ENCODE measurements around the gene IGFALS. TPM values are rescaled to one million over a fixed set of nuclear protein-coding genes. Genes with fewer than 3 reads are reported as not detected.
A peak's percentile ranks its signal among the peaks of the same experiment; 100 is the strongest.

IGFALS gene
- total and polyA plus RNA-seq, 2 donors (not counting 3 experiments of a cell fraction or from before 2014, with no cell fraction given) = not detected

DNA sequence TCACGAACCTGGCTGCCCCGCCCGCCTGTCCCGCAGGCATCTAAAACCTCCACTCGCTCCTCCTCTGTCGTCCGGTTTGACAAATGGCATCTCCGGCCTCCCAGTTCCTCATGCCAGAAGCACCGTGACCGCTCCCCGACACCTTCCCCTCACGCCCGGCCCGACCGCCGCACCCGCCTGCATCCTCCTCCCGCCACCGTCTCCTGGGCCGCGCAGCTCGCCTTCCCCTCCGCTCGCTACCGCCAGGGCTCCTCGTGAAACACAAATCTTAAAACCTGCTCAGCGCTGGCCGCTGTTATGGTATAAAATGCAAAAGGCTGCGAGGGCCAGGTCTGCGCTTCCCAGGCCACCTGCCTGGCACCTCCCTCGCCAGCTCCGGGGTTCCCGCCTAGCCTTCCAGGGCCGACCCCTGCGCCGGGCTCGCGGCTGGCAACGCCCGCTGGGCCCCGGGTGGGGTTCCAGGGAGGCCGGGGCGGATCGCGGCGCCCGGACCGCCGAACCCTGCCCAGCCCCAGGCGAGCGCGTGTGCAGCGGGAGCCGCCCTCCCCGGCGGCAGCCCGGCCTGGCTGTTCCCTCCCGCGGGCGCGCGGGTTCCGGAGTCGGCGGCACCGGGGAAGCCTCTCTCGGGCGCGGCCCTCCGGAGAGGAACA lies 11.6 kb downstream of the IGFALS start:
- POLR2A ChIA-PET = interaction anchor here (1.0 to 1.2 kb wide), 7 partner anchors 8 to 361 kb away, joined by 3 to 6 read pairs (median 3); partner anchors contain the start of genes EME2, FAHD1, HAGH and MRPS34

More for the DNA sequence above, 11.6 kb downstream of the IGFALS start:
- intact Hi-C loops (cut with micrococcal nuclease) (loop anchor here (1.0 to 10.0 kb wide), 4 partner anchors 9 to 477 kb away; partner anchors contain the start of genes FAHD1, HAGH, MRPS34 and UBE2I), dilution Hi-C loops (cut with MboI; ENCODE audit: extremely low pct_ligation_motif_present, low sequenced_read_pairs) (no loop called here)
- peak overlapping the region; percentile 58 for H3K4me2 ChIP-seq (ENCODE audit: insufficient read depth, low read length)
- peak overlapping the region; percentile 77 for H3K9ac ChIP-seq (replicated peaks; ENCODE audit: extremely low read depth, insufficient read depth, low read length)
- no peaks in the 10 kb centered on the region for H3K27me3 ChIP-seq (ENCODE audit: control insufficient read depth in 2 of 2, insufficient read depth in 2 of 2, low read length in 2 of 2)
- peaks cover 0 to 34% of the 10 kb centered on the region in 2 experiments for H3K36me3 ChIP-seq (ENCODE audit: control insufficient read depth in 2 of 2, extremely low read depth in 1 of 2, insufficient read depth in 2 of 2, low read length in 2 of 2)
- H2AFZ ChIP-seq (ENCODE audit: low read depth, low read length) = peak overlapping the region; percentile 18
- FAIRE-seq = no peak
- H3K4me3 ChIP-seq (replicated peaks in 1 of 3; ENCODE audit: insufficient read depth in 1 of 3, low read depth in 1 of 3, low read length in 3 of 3) = peak overlapping the region; percentile 70 to 75 (median 70)
- H4K20me1 ChIP-seq (replicated peaks; ENCODE audit: control insufficient read depth, extremely low read depth, insufficient read depth, low read length) = no peaks in the 10 kb centered on the region
- peak overlapping the region; percentile 24 for H3K27ac ChIP-seq (ENCODE audit: insufficient read depth, low read depth, low read length)
- H3K9me1 ChIP-seq (replicated peaks; ENCODE audit: control insufficient read depth, extremely low read depth, insufficient read depth, low read length) = no peaks in the 10 kb centered on the region
- DNase-seq (ENCODE audit: low read depth, low spot score) = peak; percentile 26
- peaks cover 25% of the 10 kb centered on the region for H3K79me2 ChIP-seq (ENCODE audit: control insufficient read depth, insufficient read depth, low read length)
- CTCF ChIA-PET = interaction anchor here (0.6 to 1.7 kb wide), 8 partner anchors 8 to 76 kb away, joined by 3 to 16 read pairs (median 6); partner anchors contain the start of genes EME2, FAHD1, HAGH and MAPK8IP3
- no peaks in the 10 kb centered on the region for H3K9me3 ChIP-seq (replicated peaks; ENCODE audit: control insufficient read depth, insufficient read depth, low read length)
- TF ChIP-seq, protein P1, sequence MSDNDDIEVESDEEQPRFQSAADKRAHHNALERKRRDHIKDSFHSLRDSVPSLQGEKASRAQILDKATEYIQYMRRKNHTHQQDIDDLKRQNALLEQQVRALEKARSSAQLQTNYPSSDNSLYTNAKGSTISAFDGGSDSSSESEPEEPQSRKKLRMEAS (IDR thresholded peaks at IDR 0.05; ENCODE audit: insufficient read depth, insufficient read length) = no peak
- peak; percentile 41 for TF ChIP-seq POLR2A (IDR thresholded peaks at IDR 0.05; ENCODE audit: low read depth, low read length)
- TF ChIP-seq, protein P2, sequence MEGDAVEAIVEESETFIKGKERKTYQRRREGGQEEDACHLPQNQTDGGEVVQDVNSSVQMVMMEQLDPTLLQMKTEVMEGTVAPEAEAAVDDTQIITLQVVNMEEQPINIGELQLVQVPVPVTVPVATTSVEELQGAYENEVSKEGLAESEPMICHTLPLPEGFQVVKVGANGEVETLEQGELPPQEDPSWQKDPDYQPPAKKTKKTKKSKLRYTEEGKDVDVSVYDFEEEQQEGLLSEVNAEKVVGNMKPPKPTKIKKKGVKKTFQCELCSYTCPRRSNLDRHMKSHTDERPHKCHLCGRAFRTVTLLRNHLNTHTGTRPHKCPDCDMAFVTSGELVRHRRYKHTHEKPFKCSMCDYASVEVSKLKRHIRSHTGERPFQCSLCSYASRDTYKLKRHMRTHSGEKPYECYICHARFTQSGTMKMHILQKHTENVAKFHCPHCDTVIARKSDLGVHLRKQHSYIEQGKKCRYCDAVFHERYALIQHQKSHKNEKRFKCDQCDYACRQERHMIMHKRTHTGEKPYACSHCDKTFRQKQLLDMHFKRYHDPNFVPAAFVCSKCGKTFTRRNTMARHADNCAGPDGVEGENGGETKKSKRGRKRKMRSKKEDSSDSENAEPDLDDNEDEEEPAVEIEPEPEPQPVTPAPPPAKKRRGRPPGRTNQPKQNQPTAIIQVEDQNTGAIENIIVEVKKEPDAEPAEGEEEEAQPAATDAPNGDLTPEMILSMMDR (IDR thresholded peaks at IDR 0.05; ENCODE audit: extremely low read depth in 1 of 2, insufficient read depth in 1 of 2, low read depth in 1 of 2, low read length in 2 of 2) = peak in 1 of 2 donors; percentile 26
- BruUV-seq (replicated peaks) = no TSS peak
- H3K4me1 ChIP-seq (ENCODE audit: control insufficient read depth, extremely low read depth, insufficient read depth, low read length) = peaks cover 14% of the 10 kb centered on the region

Measured in endothelial cell of umbilical vein (primary cell).